T-helper 17 cell (primary cell): ENCODE results near the gene SRRM3. TPM values are rescaled to one million over a fixed set of nuclear protein-coding genes. Genes with fewer than 3 reads are reported as not detected.
"Not testable (repeated sequence)": the region's sequence is repeated elsewhere in the genome, so short reads cannot be mapped to it uniquely, and the experiment has no call there.

Source experiments
- ATAC-seq: fragments of 150-1000 bp; cut with Tn5 transposase; 2 replicates; pipeline ENCODE4 v1.10.0; 2021; ENCODE audit warnings: mild to moderate bottlenecking, moderate library complexity
- DNase-seq, 3 donors: peaks; one replicate each; pipeline versions ENCODE4 v3.0.0 to v3.0.0-alpha.2; 2020 to 2021
- H3K9me3 ChIP-seq: one replicate; pipeline ENCODE4 v1.7.0; 2013; ENCODE audit warnings: low read length, mild to moderate bottlenecking; ENCODE audit not compliant: control insufficient read depth, poor library complexity, severe bottlenecking
- H3K27ac Mint-ChIP-seq: one replicate; pipeline ENCODE4 v1.8.0; 2022; ENCODE audit warnings: mild to moderate bottlenecking, moderate library complexity, mixed read lengths
- H3K27me3 Mint-ChIP-seq: one replicate; pipeline ENCODE4 v1.8.0; 2022; ENCODE audit warnings: mixed read lengths
- H3K36me3 Mint-ChIP-seq: one replicate; pipeline ENCODE4 v1.8.0; 2022; ENCODE audit warnings: low read depth, mixed read lengths
- H3K4me1 Mint-ChIP-seq: one replicate; pipeline ENCODE4 v1.8.0; 2022; ENCODE audit warnings: mild to moderate bottlenecking, mixed read lengths
- H3K4me3 Mint-ChIP-seq: one replicate; pipeline ENCODE4 v1.8.0; 2022; ENCODE audit warnings: mild to moderate bottlenecking, moderate library complexity, mixed read lengths
- total RNA-seq, 4 donors: library from RNA in 2 of 4; stranded (reverse) in 2 of 4; gene quantifications; one replicate each; pipeline ENCODE4 v1.2.3 and lab custom pipeline; 2022 to 2026

SRRM3 gene
- total RNA-seq, 2 donors from 2014 or later, result not detected

DNA sequence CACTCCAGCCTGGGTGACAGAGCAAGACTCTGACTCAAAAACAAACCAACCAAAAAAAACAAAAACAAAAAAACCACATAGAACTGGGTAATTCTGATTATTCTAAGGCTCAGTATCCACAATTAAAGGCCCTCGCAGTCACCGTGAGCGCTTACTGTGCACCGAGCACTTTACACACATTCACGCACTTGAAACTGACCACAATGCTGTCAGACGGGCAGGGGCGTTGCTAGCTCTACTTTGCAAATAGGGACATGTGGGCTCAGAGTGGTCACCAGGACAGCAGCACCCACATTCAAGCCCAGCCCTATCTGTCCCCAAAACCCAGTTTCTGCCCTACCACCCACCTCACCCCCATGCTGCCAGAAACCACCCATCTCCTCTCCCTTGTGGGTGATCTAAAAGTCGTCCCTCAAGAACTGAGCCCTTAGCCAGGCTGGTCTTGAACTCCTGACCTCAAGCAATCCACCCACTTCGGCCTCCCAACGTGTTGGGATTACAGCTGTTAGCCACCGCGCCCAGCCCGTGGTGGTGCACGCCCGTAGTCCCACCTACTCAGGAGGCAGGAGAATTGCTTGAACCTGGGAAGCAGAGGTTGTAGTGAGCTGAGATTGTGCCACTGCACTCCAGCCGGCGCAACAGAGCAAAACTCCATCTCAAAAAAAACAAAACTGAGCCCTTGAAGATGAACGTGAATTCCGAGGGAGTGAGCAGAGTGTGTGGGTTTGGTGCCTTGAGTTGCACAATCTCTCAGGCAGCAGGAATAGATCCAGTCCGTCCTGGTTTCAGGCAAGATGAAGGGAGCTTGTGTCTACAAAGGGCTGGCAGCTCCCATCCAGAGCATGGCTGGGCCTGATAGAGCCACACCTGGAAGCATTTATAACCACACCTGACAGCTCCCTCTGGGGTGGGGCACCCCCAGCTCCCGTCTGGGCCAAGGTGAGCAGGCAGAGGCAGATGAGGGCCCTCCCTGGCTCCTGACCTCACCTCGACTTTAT lies 95.3 kb downstream of the SRRM3 start:
- H3K36me3 Mint-ChIP-seq, result no peaks in the 10 kb centered on the region
- H3K27ac Mint-ChIP-seq, result no peak overlapping the region
- no peaks in the 10 kb centered on the region for H3K9me3 ChIP-seq
- H3K4me1 Mint-ChIP-seq, result peaks cover 8% of the 10 kb centered on the region
- ATAC-seq, result no peak
- H3K4me3 Mint-ChIP-seq, result no peak overlapping the region
- DNase-seq, result no peak
- H3K27me3 Mint-ChIP-seq, result peaks cover 5% of the 10 kb centered on the region

DNA sequence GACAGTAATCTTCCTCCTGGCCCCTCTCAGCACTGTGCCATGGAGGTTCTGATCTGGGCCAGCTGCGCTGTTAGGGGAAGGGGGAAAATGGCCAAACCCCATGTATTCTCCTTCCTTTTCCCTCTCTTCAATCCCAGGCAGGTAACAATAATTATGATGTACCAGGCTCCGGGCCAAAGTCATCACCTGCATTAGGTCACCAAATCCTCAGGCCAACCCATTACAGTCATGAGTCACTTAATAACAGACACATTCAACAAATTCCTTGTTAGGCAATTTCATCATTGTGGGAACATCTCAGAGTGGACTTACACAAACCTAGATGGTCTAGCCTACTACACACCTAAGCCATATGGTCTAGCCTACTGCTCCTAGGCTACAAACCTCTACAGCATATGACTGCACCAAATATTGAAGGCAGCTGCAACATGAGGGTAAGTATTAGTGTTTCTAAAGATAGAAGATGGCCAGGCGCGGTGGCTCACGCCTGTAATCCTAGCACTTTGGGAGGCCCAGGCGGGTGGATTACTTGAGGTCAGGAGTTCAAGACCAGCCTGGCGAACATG lies 98.6 kb downstream of the SRRM3 start:
- no peak overlapping the region for H3K27ac Mint-ChIP-seq
- no peak for ATAC-seq
- H3K4me3 Mint-ChIP-seq, result no peak overlapping the region
- no peaks in the 10 kb centered on the region for H3K9me3 ChIP-seq
- H3K4me1 Mint-ChIP-seq, result peaks cover 14% of the 10 kb centered on the region
- H3K36me3 Mint-ChIP-seq, result no peaks in the 10 kb centered on the region
- no peaks in the 10 kb centered on the region for H3K27me3 Mint-ChIP-seq
- DNase-seq, result no peak

DNA sequence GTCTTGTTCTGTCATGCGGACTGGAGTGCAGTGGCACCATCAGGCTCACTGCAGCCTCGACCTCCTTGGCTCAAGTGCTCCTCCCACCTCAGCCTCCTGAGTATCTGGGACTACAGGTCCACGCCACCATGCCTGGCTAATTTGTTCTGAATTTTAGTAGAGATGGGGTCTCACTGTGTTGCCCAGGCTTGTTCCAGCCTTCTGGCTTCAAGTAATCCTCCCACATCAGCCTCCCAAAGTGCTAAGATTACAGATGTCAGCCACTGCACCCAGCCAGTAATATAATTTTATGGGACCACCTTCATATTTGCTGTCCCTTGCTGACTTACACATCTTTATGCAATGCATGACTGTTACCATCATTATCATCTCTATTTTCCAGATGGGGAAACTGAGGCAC lies 99.3 kb downstream of the SRRM3 start:
- H3K36me3 Mint-ChIP-seq, result no peaks in the 10 kb centered on the region
- ATAC-seq, result no peak
- DNase-seq, result no peak
- H3K9me3 ChIP-seq, result no peaks in the 10 kb centered on the region
- no peaks in the 10 kb centered on the region for H3K27me3 Mint-ChIP-seq
- no peak overlapping the region for H3K4me3 Mint-ChIP-seq
- H3K27ac Mint-ChIP-seq, result no peak overlapping the region
- H3K4me1 Mint-ChIP-seq, result peaks cover 14% of the 10 kb centered on the region

DNA sequence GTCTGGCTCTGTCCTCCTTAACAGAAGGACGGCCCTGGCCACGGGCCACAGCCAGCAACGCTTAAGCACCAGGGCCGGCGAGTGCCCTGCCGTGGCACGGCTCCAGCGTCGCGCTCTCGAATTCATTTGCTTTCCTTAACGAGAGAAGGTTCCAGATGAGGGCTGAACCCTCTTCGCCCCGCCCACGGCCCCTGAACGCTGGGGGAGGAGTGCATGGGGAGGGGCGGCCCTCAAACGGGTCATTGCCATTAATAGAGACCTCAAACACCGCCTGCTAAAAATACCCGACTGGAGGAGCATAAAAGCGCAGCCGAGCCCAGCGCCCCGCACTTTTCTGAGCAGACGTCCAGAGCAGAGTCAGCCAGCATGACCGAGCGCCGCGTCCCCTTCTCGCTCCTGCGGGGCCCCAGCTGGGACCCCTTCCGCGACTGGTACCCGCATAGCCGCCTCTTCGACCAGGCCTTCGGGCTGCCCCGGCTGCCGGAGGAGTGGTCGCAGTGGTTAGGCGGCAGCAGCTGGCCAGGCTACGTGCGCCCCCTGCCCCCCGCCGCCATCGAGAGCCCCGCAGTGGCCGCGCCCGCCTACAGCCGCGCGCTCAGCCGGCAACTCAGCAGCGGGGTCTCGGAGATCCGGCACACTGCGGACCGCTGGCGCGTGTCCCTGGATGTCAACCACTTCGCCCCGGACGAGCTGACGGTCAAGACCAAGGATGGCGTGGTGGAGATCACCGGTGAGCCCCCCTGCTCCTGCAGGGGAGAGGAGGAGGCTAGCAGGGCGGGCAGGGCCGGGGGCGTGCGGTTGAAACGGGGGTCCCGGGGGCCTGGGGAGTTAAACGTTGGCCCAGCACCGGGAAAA lies 100.9 kb downstream of the SRRM3 start, which contains the start of gene HSPB1:
HSPB1 (plus strand) TSS at position 327 of the 855 bp plus-strand sequence; CDS start at position 367, 40 bp downstream.
- no peaks in the 10 kb centered on the region for H3K9me3 ChIP-seq
- peak within 1 kb of the TSS; percentile 95 for H3K27ac Mint-ChIP-seq
- DNase-seq, result peak; percentile 41 to 63 (median 54)

DNA sequence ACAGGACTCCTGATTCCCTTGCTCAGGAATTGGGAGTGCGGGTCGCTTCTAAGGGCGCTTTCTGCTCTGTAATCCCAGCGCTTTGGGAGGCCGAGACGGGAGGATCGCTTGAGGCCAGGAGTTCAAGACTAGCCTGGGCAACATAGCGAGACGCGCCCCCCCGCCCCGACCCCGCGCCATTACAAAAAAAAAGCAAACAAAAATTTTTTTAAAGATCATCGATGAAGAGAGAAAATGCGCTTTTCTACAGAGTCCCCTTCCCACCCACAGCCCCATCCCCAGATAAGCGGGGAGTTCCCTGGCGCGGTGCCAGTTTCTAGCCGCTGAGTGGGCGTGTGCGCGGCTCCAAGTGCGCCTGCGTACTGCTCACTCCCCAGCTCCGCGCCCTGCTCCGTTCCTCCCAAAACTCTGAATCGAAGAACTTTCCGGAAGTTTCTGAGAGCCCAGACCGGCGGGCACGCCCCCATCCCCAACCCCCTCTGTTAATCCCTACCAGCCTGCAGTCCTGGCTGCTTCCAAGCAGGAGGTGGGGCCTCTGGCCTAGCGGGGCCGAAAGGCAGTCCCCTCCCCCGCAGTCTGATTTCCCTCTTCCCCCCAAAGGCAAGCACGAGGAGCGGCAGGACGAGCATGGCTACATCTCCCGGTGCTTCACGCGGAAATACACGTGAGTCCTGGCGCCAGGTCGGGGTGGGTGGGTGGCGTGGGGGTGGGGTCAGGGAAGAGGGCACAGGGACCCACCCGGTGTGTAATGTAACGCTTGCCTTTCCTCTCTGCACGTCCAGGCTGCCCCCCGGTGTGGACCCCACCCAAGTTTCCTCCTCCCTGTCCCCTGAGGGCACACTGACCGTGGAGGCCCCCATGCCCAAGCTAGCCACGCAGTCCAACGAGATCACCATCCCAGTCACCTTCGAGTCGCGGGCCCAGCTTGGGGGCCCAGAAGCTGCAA lies 101.8 kb downstream of the SRRM3 start:
- DNase-seq, result peak; percentile 72 to 80 (median 79)
- Mint-ChIP-seq H3K4me1 (peaks cover 11% of the 10 kb centered on the region), H3K27ac (peak overlapping the region; percentile 92), H3K36me3 (no peaks in the 10 kb centered on the region), H3K4me3 (peak overlapping the region; percentile 92), H3K27me3 (no peaks in the 10 kb centered on the region)
- peak; percentile 77 for ATAC-seq
- no peaks in the 10 kb centered on the region for H3K9me3 ChIP-seq

More for the DNA sequence above, 100.9 kb downstream of the SRRM3 start, which contains the start of gene HSPB1:
- H3K27me3 Mint-ChIP-seq, result no peaks in the 10 kb centered on the region
- peak; percentile 71 for ATAC-seq
- H3K36me3 Mint-ChIP-seq, result no peaks in the 10 kb centered on the region
- H3K4me3 Mint-ChIP-seq, result peak within 1 kb of the TSS; percentile 92
- peaks cover 11% of the 10 kb centered on the region for H3K4me1 Mint-ChIP-seq

DNA sequence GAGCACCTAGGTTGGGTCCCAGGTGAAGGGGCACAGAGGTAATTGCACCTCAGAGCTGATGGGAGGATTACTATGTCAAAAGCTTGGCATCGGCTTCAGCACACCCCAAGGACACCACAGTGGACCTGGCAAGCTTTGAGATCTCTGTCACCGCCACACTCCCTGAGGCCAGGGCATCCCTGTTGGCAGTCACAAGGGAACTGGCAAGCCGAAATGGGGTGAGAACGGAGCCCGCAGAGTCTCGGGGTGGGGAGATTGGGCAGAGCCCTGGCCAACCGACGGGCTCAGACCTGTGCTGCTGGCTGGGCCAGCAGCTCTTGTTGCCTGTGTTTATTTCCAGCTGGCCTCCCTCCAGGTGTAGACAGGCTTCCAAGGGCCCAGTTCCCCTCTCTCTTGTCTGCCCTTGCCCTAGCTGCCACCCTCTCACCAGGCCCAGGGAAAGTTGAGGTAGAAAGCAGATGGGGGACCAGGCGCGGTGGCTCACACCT lies 103.2 kb downstream of the SRRM3 start:
- no peak for ATAC-seq
- H3K9me3 ChIP-seq, result no peaks in the 10 kb centered on the region
- no peak for DNase-seq
- Mint-ChIP-seq H3K27me3 (no peaks in the 10 kb centered on the region), H3K27ac (no peak overlapping the region), H3K4me3 (no peak overlapping the region), H3K36me3 (no peaks in the 10 kb centered on the region), H3K4me1 (peaks cover 11% of the 10 kb centered on the region)

DNA sequence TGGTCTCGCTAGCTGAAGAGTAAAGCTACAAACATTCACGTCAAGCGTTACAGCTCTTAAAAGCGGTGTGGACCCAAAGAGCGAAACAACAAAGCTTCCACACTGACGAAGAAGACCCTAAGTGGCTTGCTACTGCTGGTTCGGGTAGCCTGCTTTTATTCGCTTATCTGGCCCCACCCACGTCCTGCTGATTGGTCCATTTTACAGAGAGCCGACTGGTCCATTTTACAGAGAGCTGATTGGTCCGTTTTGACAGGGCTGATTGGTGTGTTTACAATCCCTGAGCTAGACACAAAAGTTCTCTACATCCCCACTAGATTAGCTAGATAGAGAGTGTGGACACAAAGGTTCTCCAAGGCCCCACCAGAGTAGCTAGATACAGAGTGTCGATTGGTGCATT lies 107.2 kb downstream of the SRRM3 start:
- H3K36me3 Mint-ChIP-seq, H3K4me1 Mint-ChIP-seq: not testable (repeated sequence)

DNA sequence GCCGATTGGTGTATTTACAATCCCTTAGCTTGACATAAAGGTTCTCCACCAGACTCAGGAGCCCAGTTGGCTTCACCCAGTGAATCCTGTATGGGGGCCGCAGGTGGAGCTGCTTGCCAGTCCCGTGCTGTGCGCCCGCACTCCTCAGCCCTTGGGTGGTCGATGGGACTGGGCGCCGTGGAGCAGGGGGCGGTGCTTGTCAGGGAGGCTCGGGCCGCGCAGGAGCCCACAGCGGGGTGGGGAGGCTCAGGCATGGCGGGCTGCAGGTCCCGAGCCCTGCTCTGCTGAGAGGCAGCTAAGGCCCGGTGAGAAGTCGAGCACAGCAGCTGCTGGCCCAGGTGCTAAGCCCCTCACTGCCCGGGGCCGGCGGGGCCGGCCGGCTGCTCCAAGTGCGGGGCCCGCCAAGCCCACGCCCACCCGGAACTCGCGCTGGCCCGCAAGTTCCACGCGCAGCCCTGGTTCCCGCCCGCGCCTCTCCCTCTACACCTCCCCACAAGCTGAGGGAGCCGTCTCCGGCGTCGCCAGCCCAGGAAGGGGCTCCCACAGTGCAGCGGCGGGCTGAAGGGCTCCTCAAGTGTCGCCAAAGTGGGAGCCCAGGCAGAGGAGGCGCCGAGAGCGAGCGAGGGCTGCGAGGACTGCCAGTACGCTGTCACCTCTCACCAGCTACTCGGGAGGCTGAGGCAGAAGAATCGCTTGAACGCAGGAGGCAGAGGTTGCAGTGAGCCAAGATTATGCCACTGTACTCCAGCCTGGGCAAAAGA lies 107.8 kb downstream of the SRRM3 start:
- not testable (repeated sequence) for H3K27ac Mint-ChIP-seq, H3K9me3 ChIP-seq, H3K4me1 Mint-ChIP-seq, ATAC-seq, H3K27me3 Mint-ChIP-seq, DNase-seq, H3K36me3 Mint-ChIP-seq, H3K4me3 Mint-ChIP-seq

More for the DNA sequence above, 107.2 kb downstream of the SRRM3 start:
- not testable (repeated sequence) for H3K27ac Mint-ChIP-seq, H3K27me3 Mint-ChIP-seq, H3K4me3 Mint-ChIP-seq, DNase-seq, H3K9me3 ChIP-seq, ATAC-seq

DNA sequence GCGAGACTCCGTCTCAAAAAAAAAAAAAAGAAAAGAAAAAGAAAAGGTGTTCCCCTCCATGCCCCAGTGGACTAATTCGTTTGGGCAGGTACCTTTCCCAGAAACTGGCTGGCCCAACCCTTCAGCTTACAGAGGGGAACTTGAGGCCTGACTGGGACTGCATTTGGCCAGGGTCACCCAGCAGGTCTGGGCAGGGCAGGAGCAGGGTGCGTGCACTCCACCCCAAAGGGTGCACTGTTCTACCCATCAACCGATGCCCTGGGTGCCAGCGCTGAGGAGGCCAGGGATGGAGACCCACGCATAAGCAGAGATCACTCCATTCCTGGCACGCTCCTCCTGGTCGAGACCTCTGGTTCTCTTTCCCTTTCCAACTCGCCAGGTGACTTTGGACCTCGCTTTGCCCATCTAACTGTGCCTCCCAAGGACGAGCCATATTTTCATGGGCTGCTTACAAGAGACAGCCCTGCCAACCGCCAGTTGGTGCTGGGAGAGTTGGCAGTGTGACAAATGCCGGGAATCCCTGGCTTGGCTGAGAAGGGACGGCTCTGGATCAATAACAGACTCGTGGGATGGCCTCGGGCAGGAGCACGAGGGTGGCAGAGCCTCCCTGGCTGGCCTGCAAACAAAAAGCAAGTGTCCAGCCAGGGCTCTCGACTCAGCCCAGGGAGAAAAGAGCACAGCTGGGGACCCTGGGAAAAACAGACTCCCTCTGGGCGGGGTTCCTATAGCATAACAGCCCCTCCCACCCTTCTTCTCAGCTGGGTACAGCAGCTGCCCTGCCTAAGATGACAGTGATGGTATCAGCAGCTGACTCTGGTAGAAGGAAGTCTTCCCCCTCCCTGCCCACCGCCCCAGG lies 108.6 kb downstream of the SRRM3 start:
- H3K27me3 Mint-ChIP-seq, result no peaks in the 10 kb centered on the region
- H3K9me3 ChIP-seq, result no peaks in the 10 kb centered on the region
- H3K27ac Mint-ChIP-seq, result no peak overlapping the region
- H3K36me3 Mint-ChIP-seq, result no peaks in the 10 kb centered on the region
- ATAC-seq (no peak), DNase-seq (no peak)
- no peak overlapping the region for H3K4me3 Mint-ChIP-seq
- H3K4me1 Mint-ChIP-seq, result peaks cover 7% of the 10 kb centered on the region

DNA sequence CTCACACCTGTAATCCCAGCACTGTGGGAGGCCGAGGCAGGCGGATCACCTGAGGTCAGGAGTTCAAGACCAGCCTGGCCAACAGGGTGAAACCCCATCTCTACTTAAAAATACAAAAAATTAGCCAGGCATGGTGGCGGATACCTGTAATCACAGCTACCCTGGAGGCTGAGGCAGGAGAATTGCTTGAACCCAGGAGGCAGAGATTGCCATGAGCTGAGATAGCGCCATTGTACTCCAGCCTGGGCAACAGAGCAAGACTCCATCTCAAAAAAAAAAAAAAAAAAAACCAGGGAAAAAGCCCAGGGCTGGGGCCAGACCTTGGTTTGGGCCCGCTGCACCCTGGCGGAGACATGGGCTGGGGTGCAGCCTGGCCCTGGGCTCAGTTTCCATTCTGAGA lies 110.1 kb downstream of the SRRM3 start:
- H3K4me1 Mint-ChIP-seq, result not testable (repeated sequence)

More for the DNA sequence above, 110.1 kb downstream of the SRRM3 start:
- H3K36me3 Mint-ChIP-seq, H3K27ac Mint-ChIP-seq, H3K9me3 ChIP-seq, H3K4me3 Mint-ChIP-seq, H3K27me3 Mint-ChIP-seq, DNase-seq, ATAC-seq: not testable (repeated sequence)
